H1 (cell line): ENCODE results near the gene MRPL40. TPM values are rescaled to one million over a fixed set of nuclear protein-coding genes. Genes with fewer than 3 reads are reported as not detected.

ENCODE experiments used
- CTCF ChIA-PET: fragments of 300-600 bp; sonication (Branson Sonifier 250); formaldehyde crosslinking; loops from one replicate; lab custom pipeline; 2021; ENCODE audit not compliant: partially characterized antibody; lab: Charles Lee
- POLR2A ChIA-PET: fragments of 300-600 bp; sonication (Branson Sonifier 250); formaldehyde crosslinking; loops from one replicate; lab custom pipeline; 2021; ENCODE audit warnings: inconsistent platforms; ENCODE audit not compliant: partially characterized antibody; lab: Charles Lee
- DNase-seq, 2 experiments: peaks; one replicate each; pipeline versions ENCODE4 v3.0.0 to v3.0.0-alpha.2; 2010 to 2022; ENCODE audit warnings: low spot score in 2 of 2, low read depth in 1 of 2, mixed read lengths in 1 of 2
- FAIRE-seq: peaks from 2 replicates; lab custom pipeline; 2011; peaks lifted over from hg19 to GRCh38; lab: Jason Lieb, UNC
- H2AFZ ChIP-seq: 2 replicates; pipeline ENCODE4 v1.8.1; 2012; ENCODE audit warnings: low read length, inconsistent platforms
- H2AK5ac ChIP-seq: 2 replicates; pipeline ENCODE4 v1.6.1; 2013; ENCODE audit warnings: low read depth, low read length
- H2BK120ac ChIP-seq: replicated peaks from 2 replicates; pipeline ENCODE3; 2013; ENCODE audit warnings: low read depth, low read length, inconsistent platforms
- H2BK12ac ChIP-seq: 2 replicates; pipeline ENCODE4 v1.6.1; 2013; ENCODE audit warnings: low read depth, low read length
- H2BK15ac ChIP-seq: 2 replicates; pipeline ENCODE4 v1.6.1; 2013; ENCODE audit warnings: low read length
- H2BK20ac ChIP-seq: 2 replicates; pipeline ENCODE4 v1.6.1; 2013; ENCODE audit warnings: low read length
- H2BK5ac ChIP-seq: 2 replicates; pipeline ENCODE4 v1.6.1; 2013; ENCODE audit warnings: low read depth, low read length
- H3K14ac ChIP-seq: 2 replicates; pipeline ENCODE4 v1.6.1; 2013; ENCODE audit warnings: inconsistent platforms; ENCODE audit not compliant: insufficient read length
- H3K18ac ChIP-seq: 2 replicates; pipeline ENCODE4 v1.6.1; 2013; ENCODE audit warnings: low read length; ENCODE audit errors: extremely low read depth
- H3K23ac ChIP-seq: 2 replicates; pipeline ENCODE4 v1.6.1; 2013; ENCODE audit warnings: inconsistent platforms; ENCODE audit not compliant: insufficient read length
- H3K23me2 ChIP-seq: 2 replicates; pipeline ENCODE4 v1.6.1; 2013; ENCODE audit warnings: low read depth, low read length
- H3K27ac ChIP-seq: 2 replicates; pipeline ENCODE4 v1.6.1; 2011; ENCODE audit warnings: low read depth, low read length, inconsistent platforms
- H3K27me3 ChIP-seq, 4 experiments: replicated peaks in 1 of 4; 1 replicate in 1 of 4; 2 replicates in 3 of 4; pipeline versions ENCODE4 v1.6.1 to v1.8.1; 2011 to 2013; ENCODE audit warnings: low read length in 3 of 4, mild to moderate bottlenecking in 3 of 4, inconsistent platforms in 2 of 4, mixed read lengths in 2 of 4, moderate library complexity in 1 of 4; ENCODE audit not compliant: control insufficient read depth in 3 of 4, insufficient read depth in 3 of 4; ENCODE audit errors: extremely low read depth in 1 of 4
- H3K36me3 ChIP-seq, 4 experiments: 2 replicates each; pipeline versions ENCODE4 v1.6.1 to v1.8.1; 2011 to 2013; ENCODE audit warnings: mild to moderate bottlenecking in 4 of 4, low read length in 3 of 4, moderate library complexity in 2 of 4, control low read depth in 1 of 4, inconsistent platforms in 1 of 4; ENCODE audit not compliant: insufficient read depth in 4 of 4, control insufficient read depth in 2 of 4
- H3K4ac ChIP-seq: replicated peaks from 2 replicates; pipeline ENCODE3; 2013; ENCODE audit warnings: low read length, low read depth, mixed read lengths, inconsistent platforms; ENCODE audit not compliant: insufficient read length
- H3K4me1 ChIP-seq, 4 experiments: replicated peaks in 1 of 4; 1 replicate in 1 of 4; 2 replicates in 3 of 4; pipeline versions ENCODE4 v1.6.1 to v1.8.1; 2011 to 2013; ENCODE audit warnings: low read length in 3 of 4, inconsistent platforms in 2 of 4, mixed read lengths in 1 of 4; ENCODE audit not compliant: insufficient read depth in 4 of 4, control insufficient read depth in 3 of 4
- H3K4me2 ChIP-seq, 2 experiments: 2 replicates each; pipeline versions ENCODE4 v1.6.1 to v1.8.1; 2011 to 2013; ENCODE audit warnings: low read depth in 2 of 2, low read length in 2 of 2, control low read depth in 1 of 2, inconsistent platforms in 1 of 2, mild to moderate bottlenecking in 1 of 2; ENCODE audit not compliant: insufficient read depth in 1 of 2
- H3K4me3 ChIP-seq, 4 experiments: fragments of 200-600, 300-600 bp in 1 of 4; sonication (generic), shearing (Covaris generic), sonication (Bioruptor Twin) in 1 of 4; 2 replicates each; pipeline versions ENCODE4 v1.5.1 to v1.8.1; 2011 to 2016; ENCODE audit warnings: low read length in 4 of 4, low read depth in 3 of 4, control low read depth in 2 of 4, inconsistent platforms in 2 of 4, mild to moderate bottlenecking in 2 of 4, mixed read lengths in 1 of 4, moderate library complexity in 1 of 4; ENCODE audit not compliant: insufficient read depth in 2 of 4; ENCODE audit errors: extremely low read depth in 1 of 4
- H3K56ac ChIP-seq: replicated peaks from 2 replicates; pipeline ENCODE3; 2013; ENCODE audit warnings: low read depth, mild to moderate bottlenecking, mixed read lengths, low read length, inconsistent platforms; ENCODE audit not compliant: insufficient read length
- H3K79me1 ChIP-seq: 2 replicates; pipeline ENCODE4 v1.6.1; 2013; ENCODE audit warnings: low read depth, low read length, control low read depth
- H3K79me2 ChIP-seq, 2 experiments: 2 replicates each; pipeline versions ENCODE4 v1.6.1 to v1.8.1; 2012 to 2013; ENCODE audit warnings: low read length in 2 of 2, mild to moderate bottlenecking in 2 of 2, inconsistent platforms in 1 of 2; ENCODE audit not compliant: insufficient read depth in 2 of 2, control insufficient read depth in 1 of 2
- H3K9ac ChIP-seq, 4 experiments: replicated peaks in 1 of 4; 1 replicate in 1 of 4; 2 replicates in 3 of 4; pipeline versions ENCODE4 v1.6.1 to v1.8.1; 2011 to 2013; ENCODE audit warnings: low read depth in 3 of 4, low read length in 3 of 4, control low read depth in 2 of 4, mild to moderate bottlenecking in 2 of 4, moderate library complexity in 2 of 4, inconsistent platforms in 1 of 4; ENCODE audit errors: extremely low read depth in 1 of 4
- H3K9me3 ChIP-seq, 2 experiments: 2 replicates each; pipeline versions ENCODE4 v1.6.1 to v1.8.1; 2012 to 2013; ENCODE audit warnings: mild to moderate bottlenecking in 2 of 2, moderate library complexity in 2 of 2, control low read depth in 1 of 2, inconsistent platforms in 1 of 2, low read depth in 1 of 2, low read length in 1 of 2, mixed read lengths in 1 of 2; ENCODE audit not compliant: insufficient read depth in 2 of 2
- H4K20me1 ChIP-seq, 2 experiments: replicated peaks in 1 of 2; 2 replicates each; pipeline versions ENCODE3 to v1.8.1; 2011 to 2013; ENCODE audit warnings: inconsistent platforms in 2 of 2, low read length in 2 of 2, mild to moderate bottlenecking in 1 of 2; ENCODE audit not compliant: insufficient read depth in 2 of 2, control insufficient read depth in 1 of 2
- H4K5ac ChIP-seq: 2 replicates; pipeline ENCODE4 v1.6.1; 2013; ENCODE audit warnings: low read length, low read depth, mixed read lengths, inconsistent platforms; ENCODE audit not compliant: insufficient read length
- H4K8ac ChIP-seq: 2 replicates; pipeline ENCODE4 v1.8.0; 2013; ENCODE audit warnings: mild to moderate bottlenecking, moderate library complexity, low read length, inconsistent platforms; ENCODE audit not compliant: insufficient read depth; ENCODE audit errors: extremely low read depth
- H4K91ac ChIP-seq: replicated peaks from 2 replicates; pipeline ENCODE3; 2013; ENCODE audit warnings: low read length, mixed read lengths, inconsistent platforms; ENCODE audit not compliant: insufficient read length
- BRCA1 ChIP-seq: IDR thresholded peaks from 2 replicates; pipeline ENCODE4 v1.6.1; 2012; ENCODE audit warnings: low read depth, low read length, improper control_type of control experiment
- CBX8 ChIP-seq: fragments of 300-800, 300-1000 bp; sonication (generic); IDR thresholded peaks from 2 replicates; pipeline ENCODE4 v1.7.1; 2016; ENCODE audit warnings: low read depth, low read length, borderline replicate concordance
- CHD2 ChIP-seq: IDR thresholded peaks from 2 replicates; pipeline ENCODE4 v1.6.1; 2012; ENCODE audit warnings: low read length, improper control_type of control experiment
- CREB1 ChIP-seq: IDR thresholded peaks from 2 replicates; pipeline ENCODE4 v1.6.1; 2012; ENCODE audit warnings: inconsistent platforms
- CTBP2 ChIP-seq: IDR thresholded peaks from 2 replicates; pipeline ENCODE4 v1.7.0; 2011; ENCODE audit warnings: borderline replicate concordance, mild to moderate bottlenecking, moderate library complexity, mixed read lengths, low read length; ENCODE audit not compliant: insufficient read depth, insufficient read length
- EP300 ChIP-seq, 2 experiments: IDR thresholded peaks; 1 replicate in 1 of 2; 2 replicates in 1 of 2; pipeline ENCODE4 v1.6.1; 2011 to 2012; ENCODE audit warnings: low read depth in 2 of 2, low read length in 2 of 2, mild to moderate bottlenecking in 2 of 2, borderline replicate concordance in 1 of 2, inconsistent platforms in 1 of 2, moderate library complexity in 1 of 2
- KDM4A ChIP-seq: IDR thresholded peaks from one replicate; pipeline ENCODE4 v1.7.1; 2012; ENCODE audit warnings: low read depth, mild to moderate bottlenecking, moderate library complexity, low read length, inconsistent platforms; ENCODE audit not compliant: severe bottlenecking
- RFX5 ChIP-seq: IDR thresholded peaks from 2 replicates; pipeline ENCODE4 v1.6.1; 2011; ENCODE audit warnings: low read depth, low read length, improper control_type of control experiment, borderline replicate concordance
- SP4 ChIP-seq: IDR thresholded peaks from 2 replicates; pipeline ENCODE4 v1.6.1; 2012; ENCODE audit warnings: low read length, inconsistent platforms
- WGBS, 2 experiments: shearing (Covaris generic) in 1 of 2; methylation state at CpG; one replicate each; pipeline versions ENCODE4 v1.1.6 to v1.1.7; 2013 to 2015; ENCODE audit warnings: low lambda C conversion rate in 2 of 2, mixed read lengths in 2 of 2, inconsistent platforms in 1 of 2, low coverage in 1 of 2, missing lambda C conversion rate in 1 of 2; ENCODE audit not compliant: insufficient replicate concordance in 2 of 2, insufficient coverage in 1 of 2, insufficient read length in 1 of 2; ENCODE audit errors: extremely low coverage in 1 of 2, missing lambda C conversion rate in 1 of 2; 5-methylcytosine and 5-hydroxymethylcytosine counted together
- polyA plus RNA-seq, 7 experiments: library from polyadenylated mRNA; depleted of rRNA in 3 of 7; stranded (reverse) in 5 of 7; unstranded in 2 of 7; fragments of >200 nt in 5 of 7; fragments of 200-250 nt in 2 of 7; gene quantifications; 1 replicate in 5 of 7; 2 replicates in 1 of 7; 4 replicates in 1 of 7; pipeline versions ENCODE4 v1.2.1 to v1.2.3, GENCODE V29; 2011 to 2013; ENCODE audit warnings: missing spikeins in 2 of 7, mixed read lengths in 2 of 7
- total RNA-seq: library from RNA; stranded (reverse); fragmentation: NEBNext Ultra II Directional; extraction: Animal tissue kit (Norgen Biotek cat#: 25700); gene quantifications from 2 replicates; pipeline ENCODE4 v1.2.1, GENCODE V29; 2021
- TF ChIP-seq, protein P1 (sequence below), 3 experiments: IDR thresholded peaks; 1 replicate in 2 of 3; 2 replicates in 1 of 3; pipeline versions ENCODE4 v1.5.1 to v1.6.1; 2011; ENCODE audit warnings: low read length in 3 of 3, mild to moderate bottlenecking in 3 of 3, inconsistent platforms in 2 of 3, low read depth in 1 of 3, moderate library complexity in 1 of 3; ENCODE audit not compliant: insufficient read depth in 1 of 3; ENCODE audit errors: control extremely low read depth in 1 of 3

MRPL40 gene
- total and polyA plus RNA-seq, 2 of the 8 experiments (the other 6 are each of a cell fraction or from before 2014, with no cell fraction given): 12.4 to 14.5 TPM

DNA sequence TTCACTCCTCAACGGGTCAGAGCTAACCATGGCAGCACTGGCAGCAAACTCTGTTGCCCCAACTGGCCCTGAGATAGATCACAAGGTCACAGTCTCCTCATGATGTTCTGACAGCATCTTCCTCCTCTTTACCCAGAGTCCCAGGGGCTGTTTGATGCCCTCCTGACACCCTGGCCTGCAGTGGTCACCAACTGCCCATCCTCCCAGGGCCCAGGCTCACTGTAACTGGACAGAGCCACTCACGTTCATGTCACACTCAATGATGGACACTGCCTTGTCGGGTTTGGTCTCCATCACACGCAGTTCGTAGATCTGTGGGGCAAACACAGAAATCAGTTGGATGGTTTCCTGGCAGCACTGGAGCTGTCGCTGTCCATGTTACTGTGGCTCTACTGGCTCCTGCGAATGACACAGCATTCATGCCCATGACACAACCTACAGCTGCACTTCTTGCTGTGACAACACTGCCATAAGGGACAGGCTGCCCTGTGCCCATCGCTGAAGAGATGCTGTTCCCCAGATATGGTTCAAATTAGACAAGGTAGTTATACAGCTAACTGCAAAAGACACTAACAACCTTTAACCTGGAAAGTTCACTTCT, 25.6 kb downstream of the MRPL40 start:
- Histone ChIP-seq H2AFZ (no peak overlapping the region), H3K4me2 (no peak overlapping the region), H2BK120ac (no peak overlapping the region), H3K9me3 (no peaks in the 10 kb centered on the region), H3K36me3 (peaks cover 7 to 58% (median 36%) of the 10 kb centered on the region in 4 experiments), H4K20me1 (peaks cover 0 to 8% of the 10 kb centered on the region in 2 experiments), H3K79me2 (no peaks in the 10 kb centered on the region)
- FAIRE-seq: no peak
- POLR2A ChIA-PET: interaction anchor here (1.0 to 1.3 kb wide), 2 partner anchors 10 to 38 kb away, joined by 3 to 11 read pairs; partner anchors contain the start of gene C22orf39
- TF ChIP-seq SP4 (no peak), CBX8 (no peak), BRCA1 (no peak), CTBP2 (no peak), KDM4A (no peak), CREB1 (no peak), CHD2 (no peak), EP300 (IDR thresholded peaks at IDR 0.05; ENCODE audit: borderline replicate concordance in 1 of 2, low read depth in 2 of 2, low read length in 2 of 2) (no peak), RFX5 (no peak)
- TF ChIP-seq, protein P1, sequence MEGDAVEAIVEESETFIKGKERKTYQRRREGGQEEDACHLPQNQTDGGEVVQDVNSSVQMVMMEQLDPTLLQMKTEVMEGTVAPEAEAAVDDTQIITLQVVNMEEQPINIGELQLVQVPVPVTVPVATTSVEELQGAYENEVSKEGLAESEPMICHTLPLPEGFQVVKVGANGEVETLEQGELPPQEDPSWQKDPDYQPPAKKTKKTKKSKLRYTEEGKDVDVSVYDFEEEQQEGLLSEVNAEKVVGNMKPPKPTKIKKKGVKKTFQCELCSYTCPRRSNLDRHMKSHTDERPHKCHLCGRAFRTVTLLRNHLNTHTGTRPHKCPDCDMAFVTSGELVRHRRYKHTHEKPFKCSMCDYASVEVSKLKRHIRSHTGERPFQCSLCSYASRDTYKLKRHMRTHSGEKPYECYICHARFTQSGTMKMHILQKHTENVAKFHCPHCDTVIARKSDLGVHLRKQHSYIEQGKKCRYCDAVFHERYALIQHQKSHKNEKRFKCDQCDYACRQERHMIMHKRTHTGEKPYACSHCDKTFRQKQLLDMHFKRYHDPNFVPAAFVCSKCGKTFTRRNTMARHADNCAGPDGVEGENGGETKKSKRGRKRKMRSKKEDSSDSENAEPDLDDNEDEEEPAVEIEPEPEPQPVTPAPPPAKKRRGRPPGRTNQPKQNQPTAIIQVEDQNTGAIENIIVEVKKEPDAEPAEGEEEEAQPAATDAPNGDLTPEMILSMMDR (IDR thresholded peaks at IDR 0.05; ENCODE audit: control extremely low read depth in 1 of 3, insufficient read depth in 1 of 3, low read depth in 1 of 3, low read length in 3 of 3): no peak
- TF ChIP-seq, all 59 proteins: peak for 0
- Histone ChIP-seq H3K9ac (no peak overlapping the region), H3K4ac (no peak overlapping the region), H3K27me3 (no peaks in the 10 kb centered on the region), H4K8ac (no peak overlapping the region), H4K5ac (no peak overlapping the region), H3K56ac (no peak overlapping the region), H2AK5ac (no peak overlapping the region), H2BK15ac (no peak overlapping the region), H3K18ac (no peak overlapping the region), H2BK12ac (no peak overlapping the region), H2BK20ac (no peak overlapping the region), H3K27ac (no peak overlapping the region), H4K91ac (no peak overlapping the region), H3K4me1 (no peaks in the 10 kb centered on the region), H3K79me1 (no peaks in the 10 kb centered on the region; the same call in 1 of the 2 replicates), H3K23ac (no peak overlapping the region), H2BK5ac (no peak overlapping the region), H3K23me2 (no peaks in the 10 kb centered on the region), H3K4me3 (no peak overlapping the region), H3K14ac (no peak overlapping the region)
- CTCF ChIA-PET: no interaction called here
- WGBS, 2 experiments: 94% methylated on average over 8 of the region's 8 CpGs; no CpG with 5 or more reads in 1 of the 2 experiments
- DNase-seq: no peak
